ENCODE results near the gene CDH4. TPM values are rescaled to one million over a fixed set of nuclear protein-coding genes. Genes with fewer than 3 reads are reported as not detected.

Gene CDH4
- total and polyA plus RNA-seq, 2 of the 4 experiments (the other 2 are of a cell fraction): 1.6 to 3.5 TPM

DNA sequence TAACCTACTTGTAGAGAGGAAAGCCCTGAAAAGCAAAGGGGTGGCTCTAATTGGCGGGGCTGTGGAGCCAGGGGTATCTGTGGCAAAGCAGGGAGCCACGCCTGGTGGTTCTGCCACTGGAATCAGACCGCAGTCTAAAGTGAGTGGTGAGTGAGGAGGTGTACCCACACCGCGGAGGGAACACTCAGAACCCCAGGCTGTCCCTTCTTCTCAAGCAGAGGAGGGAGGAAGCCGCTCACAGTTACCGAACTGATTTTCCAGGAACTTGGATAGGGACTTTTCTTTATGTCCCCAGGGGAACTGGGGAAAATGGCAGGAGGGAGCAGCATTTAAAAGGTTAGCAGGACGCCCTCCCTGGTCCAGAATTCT, 526.4 kb downstream of the CDH4 start:
- Histone ChIP-seq H2AK9ac (replicated peaks; ENCODE audit: low read depth, low read length, poor library complexity) (no peak overlapping the region), H3K9me1 (ENCODE audit: insufficient read depth, low read length) (no peaks in the 10 kb centered on the region), H3K23ac (ENCODE audit: low read depth, low read length) (no peak overlapping the region), H2AFZ (replicated peaks; ENCODE audit: low read length, poor library complexity) (no peak overlapping the region), H4K91ac (ENCODE audit: insufficient read depth, low read depth, low read length) (no peak overlapping the region), H2BK15ac (ENCODE audit: low read depth, low read length) (no peak overlapping the region), H4K5ac (ENCODE audit: low read depth, low read length) (no peak overlapping the region), H3K79me1 (ENCODE audit: low read depth in 1 of 2, low read length in 2 of 2) (no peaks in the 10 kb centered on the region), H2AK5ac (ENCODE audit: low read depth, low read length) (no peak overlapping the region), H4K20me1 (ENCODE audit: insufficient read depth, low read length) (no peaks in the 10 kb centered on the region), H3K14ac (replicated peaks; ENCODE audit: low read depth, low read length) (no peak overlapping the region), H3K56ac (ENCODE audit: extremely low read depth, insufficient read depth, low read length) (no peak overlapping the region), H2BK5ac (ENCODE audit: low read depth, low read length, poor library complexity, severe bottlenecking) (no peak overlapping the region), H3K4me1 (ENCODE audit: control insufficient read depth, insufficient read depth, low read length) (no peaks in the 10 kb centered on the region), H2BK120ac (ENCODE audit: low read depth, low read length) (no peak overlapping the region), H3K36me3 (ENCODE audit: control insufficient read depth, insufficient read depth, low read length) (no peaks in the 10 kb centered on the region), H3K9me3 (ENCODE audit: control insufficient read depth, insufficient read depth, low read length) (peaks cover 7% of the 10 kb centered on the region; the same call in 1 of the 2 replicates), H3K18ac (ENCODE audit: low read depth, low read length) (no peak overlapping the region), H3K27me3 (ENCODE audit: control insufficient read depth, insufficient read depth, low read length) (no peaks in the 10 kb centered on the region), H2BK20ac (ENCODE audit: low read depth, low read length) (no peak overlapping the region), H3K27ac (ENCODE audit: insufficient read depth, low read length) (no peak overlapping the region), H3K4me2 (ENCODE audit: low read depth, low read length) (no peak overlapping the region), H3K4ac (ENCODE audit: low read depth, low read length) (no peak overlapping the region), H4K8ac (ENCODE audit: low read depth in 2 of 2, low read length in 2 of 2) (no peak overlapping the region), H3K9ac (ENCODE audit: low read depth, low read length) (no peak overlapping the region), H3K4me3 (ENCODE audit: insufficient read depth, low read depth, low read length) (no peak overlapping the region)
- in situ Hi-C loops (cut with MboI; ENCODE audit: low sequenced_read_pairs): no loop called here
- CTCF ChIA-PET: no interaction called here
- dilution Hi-C loops (cut with HindIII; ENCODE audit: low sequenced_read_pairs, unreplicated experiment): no loop called here
- ATAC-seq (ENCODE audit: low read depth): no peak
- intact Hi-C loops (cut with micrococcal nuclease): no loop called here
- no TSS peak for BruUV-seq (replicated peaks)
- no peak for TF ChIP-seq RCOR1 (IDR thresholded peaks at IDR 0.05; ENCODE audit: insufficient replicate concordance, low read length)
- no peak for TF ChIP-seq POLR2A (IDR thresholded peaks at IDR 0.05; ENCODE audit: low read depth, low read length)
- TF ChIP-seq FOS (IDR thresholded peaks at IDR 0.05; ENCODE audit: low read depth, low read length): no peak
- no peak for TF ChIP-seq NFE2L2 (IDR thresholded peaks at IDR 0.05; ENCODE audit: low read depth, low read length)
- no peak for TF ChIP-seq CHD1 (IDR thresholded peaks at IDR 0.05; ENCODE audit: low read depth, low read length)
- no peak for TF ChIP-seq RFX5 (IDR thresholded peaks at IDR 0.05; ENCODE audit: low read depth, low read length)
- no peak for TF ChIP-seq SMC3 (IDR thresholded peaks at IDR 0.05; ENCODE audit: low read depth, low read length)
- TF ChIP-seq MAFK (IDR thresholded peaks at IDR 0.05; ENCODE audit: low read depth, low read length): no peak
- TF ChIP-seq, protein P1, sequence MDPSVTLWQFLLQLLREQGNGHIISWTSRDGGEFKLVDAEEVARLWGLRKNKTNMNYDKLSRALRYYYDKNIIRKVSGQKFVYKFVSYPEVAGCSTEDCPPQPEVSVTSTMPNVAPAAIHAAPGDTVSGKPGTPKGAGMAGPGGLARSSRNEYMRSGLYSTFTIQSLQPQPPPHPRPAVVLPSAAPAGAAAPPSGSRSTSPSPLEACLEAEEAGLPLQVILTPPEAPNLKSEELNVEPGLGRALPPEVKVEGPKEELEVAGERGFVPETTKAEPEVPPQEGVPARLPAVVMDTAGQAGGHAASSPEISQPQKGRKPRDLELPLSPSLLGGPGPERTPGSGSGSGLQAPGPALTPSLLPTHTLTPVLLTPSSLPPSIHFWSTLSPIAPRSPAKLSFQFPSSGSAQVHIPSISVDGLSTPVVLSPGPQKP (IDR thresholded peaks at IDR 0.05; ENCODE audit: borderline replicate concordance, low read depth, low read length): no peak
- no peak for DNase-seq
- POLR2A ChIA-PET (ENCODE audit: unreplicated experiment): no interaction called here
- 40% methylated on average over 1 of the region's 8 CpGs; no CpG with 5 or more reads in 1 of the 2 experiments for WGBS, 2 experiments (ENCODE audit: extremely low coverage in 2 of 2, insufficient read length in 1 of 2)

Measured in IMR-90 (cell line).